Dermis blood vessel endothelial cell (primary cell): Measurements from ENCODE around the gene ABTB2. TPM values are rescaled to one million over a fixed set of nuclear protein-coding genes. Genes with fewer than 3 reads are reported as not detected.

Experiments
- DNase-seq: peaks from one replicate; pipeline ENCODE4 v3.0.0; 2010
- total RNA-seq: library from RNA; depleted of rRNA; stranded (reverse); fragments of >200 nt; gene quantifications from 2 replicates; pipeline ENCODE4 v1.2.3, GENCODE V29; 2014

Gene ABTB2
- total RNA-seq, 1 donor from 2014 or later, result 0.34 TPM

DNA sequence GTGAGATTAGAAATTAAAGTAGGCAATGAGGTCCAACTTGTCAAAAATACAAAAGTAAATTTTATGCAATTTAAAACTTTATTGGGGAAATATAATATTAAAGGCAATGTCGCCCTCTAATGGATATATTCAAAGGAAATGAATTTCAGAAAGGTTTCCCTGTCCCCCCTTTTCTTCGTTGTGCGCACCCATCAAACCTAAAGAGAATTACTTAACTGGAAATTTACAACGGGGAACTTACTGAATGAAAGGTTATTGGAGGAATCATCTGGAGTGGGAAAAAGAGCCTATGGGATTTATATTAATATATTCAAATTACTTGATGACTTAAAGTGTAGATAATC, 1.7 kb upstream of the ABTB2 start:
- no peak for DNase-seq

DNA sequence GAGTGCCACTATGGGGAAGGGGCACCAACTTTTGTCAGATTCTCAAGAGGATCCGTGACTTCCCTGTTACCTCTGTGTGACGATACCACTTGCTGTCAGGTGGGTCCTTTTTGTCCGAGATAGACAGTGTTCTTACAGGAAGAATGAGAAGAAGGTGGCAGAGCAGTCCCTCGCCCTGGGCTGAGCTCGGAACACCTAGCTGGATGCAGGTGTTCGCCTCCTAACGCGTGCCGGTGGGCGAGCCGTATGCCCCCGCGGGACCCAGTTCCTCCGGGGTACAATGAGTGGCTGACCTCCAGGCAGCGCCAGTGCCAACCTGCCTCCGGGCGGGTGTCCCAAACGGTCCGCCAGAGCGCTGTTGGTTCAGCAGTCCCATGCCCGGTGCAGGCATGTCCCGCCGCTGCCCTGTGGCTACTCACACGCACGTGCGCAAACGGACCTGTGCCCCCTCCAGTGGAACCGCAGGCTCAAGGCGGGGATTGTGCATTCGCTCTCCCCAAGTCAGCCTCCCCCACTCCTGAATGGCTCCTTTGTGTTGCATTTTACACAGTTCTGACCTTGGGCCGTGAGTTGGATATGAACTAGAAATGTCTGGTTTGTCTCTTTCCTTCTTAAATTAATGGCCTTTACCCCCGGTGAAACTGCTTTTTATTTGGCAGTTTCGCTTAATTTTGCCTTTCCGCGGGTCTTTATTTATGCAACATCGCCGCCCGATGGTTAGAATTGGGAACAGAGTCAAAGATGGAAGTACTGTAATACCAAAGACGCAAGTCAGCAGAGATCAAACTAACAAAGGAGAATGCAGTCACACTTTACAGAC, 1.1 kb upstream of the ABTB2 start:
- peak; percentile 80 for DNase-seq

DNA sequence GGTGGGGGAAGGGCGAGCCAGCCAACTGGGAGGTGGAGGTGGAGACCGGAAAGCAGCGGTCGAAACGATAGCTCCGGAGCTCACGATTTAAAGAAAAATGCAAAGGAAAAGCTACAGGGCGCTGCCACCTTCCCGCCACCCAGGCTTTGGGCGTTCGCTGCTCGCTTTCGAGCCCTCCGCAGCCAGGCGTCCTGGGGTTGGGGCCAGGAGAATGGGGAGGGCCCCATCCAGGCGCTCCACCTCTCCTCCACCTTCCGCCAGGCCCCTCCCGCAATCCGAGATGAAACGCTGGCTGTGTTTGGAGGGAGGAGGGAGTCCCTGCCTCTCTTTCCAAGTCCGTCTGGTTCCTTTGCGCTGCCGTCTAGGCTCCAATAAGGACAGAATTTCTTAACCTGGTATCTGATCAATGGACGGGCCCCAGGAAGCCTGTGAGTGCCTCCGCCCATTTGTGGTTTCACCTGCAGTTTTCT, 483 bp upstream of the ABTB2 start:
- DNase-seq, result peak; percentile 42

DNA sequence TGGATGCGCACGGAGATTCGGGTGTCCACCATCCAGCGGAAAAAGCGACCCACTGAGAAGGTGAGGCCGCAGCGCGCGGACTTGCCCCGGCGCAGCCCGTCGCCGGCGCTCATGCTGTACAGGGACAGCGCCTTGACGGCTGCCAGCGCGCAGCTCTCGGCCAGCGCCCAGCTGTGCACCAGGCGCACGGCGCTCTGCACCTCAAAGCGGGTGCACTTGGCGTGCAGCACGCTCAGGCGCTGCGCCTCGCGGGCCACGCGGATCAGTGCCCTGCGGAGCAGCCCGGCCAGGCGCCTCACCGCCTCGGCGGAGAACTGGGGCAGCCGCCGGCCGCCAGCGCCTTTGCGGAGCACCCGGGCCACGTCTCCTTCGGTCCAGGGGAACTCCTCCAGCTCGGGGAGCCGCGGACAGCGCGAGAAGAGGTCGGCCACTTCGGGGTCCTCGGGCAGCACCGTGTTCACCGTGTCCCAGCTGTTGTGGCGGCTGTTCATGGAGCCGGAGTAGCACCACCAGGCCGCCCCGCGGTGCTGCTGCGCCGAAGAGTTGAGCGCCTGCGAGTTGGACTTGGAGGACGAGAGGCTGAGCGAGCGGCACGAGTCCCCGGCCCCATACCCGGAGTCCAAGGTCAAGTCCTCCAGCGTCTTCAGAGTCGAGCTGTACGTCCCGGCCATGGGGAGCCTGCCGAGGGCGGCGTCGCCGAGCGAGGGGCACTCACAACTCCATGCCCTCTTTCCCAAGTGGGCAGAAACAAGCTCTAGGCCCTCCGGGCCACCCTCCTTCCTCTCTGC, 703 bp downstream of the ABTB2 start:
- DNase-seq, result peak; percentile 59

DNA sequence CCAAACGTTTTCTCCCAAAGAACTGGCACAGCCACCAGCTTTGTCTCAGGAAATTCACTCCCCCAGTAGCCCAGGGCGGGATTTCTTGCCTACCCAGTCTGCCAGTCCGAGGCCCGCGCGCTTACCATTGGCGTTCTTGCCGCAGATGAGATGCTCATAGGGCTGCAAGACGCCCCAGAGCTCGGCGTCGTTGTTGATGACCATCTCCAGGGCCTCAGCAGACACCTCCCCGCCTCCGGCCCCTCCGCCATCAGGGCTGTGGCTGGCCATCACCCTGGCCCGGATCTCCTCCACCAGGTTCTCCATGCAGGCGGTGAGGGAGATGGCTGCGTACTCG, 1.3 kb downstream of the ABTB2 start:
- DNase-seq, result no peak

DNA sequence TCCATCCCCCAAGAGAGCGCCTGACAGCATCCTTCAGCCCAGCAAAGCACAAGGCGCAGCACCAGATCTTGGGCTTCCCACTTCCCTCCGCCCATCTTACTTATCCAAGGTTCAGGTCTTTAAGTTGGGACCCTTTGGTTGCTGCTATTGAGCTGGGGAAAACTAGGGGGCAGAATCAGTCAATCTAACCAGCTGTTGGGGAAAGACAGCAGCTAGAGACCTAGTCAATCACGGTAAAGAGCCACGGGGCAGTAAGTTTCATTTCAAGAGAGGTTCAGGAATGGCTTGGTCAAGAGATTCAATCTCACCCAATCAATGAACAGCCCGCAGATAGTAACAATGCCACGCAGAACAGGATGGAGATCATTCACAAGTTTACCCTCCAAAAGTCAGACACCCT, 1.7 kb downstream of the ABTB2 start:
- DNase-seq, result no peak

DNA sequence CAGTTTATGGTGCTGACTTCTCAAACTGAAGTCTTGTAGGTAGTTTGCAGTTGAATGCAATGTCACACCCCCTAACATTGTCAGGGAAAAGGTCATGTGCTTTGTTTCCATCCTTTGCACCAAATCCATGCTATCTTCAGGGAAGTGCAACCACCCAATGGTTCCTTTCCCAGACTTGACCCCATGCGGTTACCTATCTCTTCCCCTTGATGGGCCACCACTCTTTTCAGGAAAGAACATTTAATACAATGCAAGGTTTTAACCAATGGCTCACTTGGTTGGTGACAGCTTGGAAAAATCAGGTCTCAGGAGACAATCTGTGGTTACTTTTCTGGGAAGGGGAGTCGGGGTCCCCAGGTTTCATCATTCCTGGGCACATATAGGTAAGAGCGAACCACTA, 2.1 kb downstream of the ABTB2 start:
- DNase-seq, result no peak

DNA sequence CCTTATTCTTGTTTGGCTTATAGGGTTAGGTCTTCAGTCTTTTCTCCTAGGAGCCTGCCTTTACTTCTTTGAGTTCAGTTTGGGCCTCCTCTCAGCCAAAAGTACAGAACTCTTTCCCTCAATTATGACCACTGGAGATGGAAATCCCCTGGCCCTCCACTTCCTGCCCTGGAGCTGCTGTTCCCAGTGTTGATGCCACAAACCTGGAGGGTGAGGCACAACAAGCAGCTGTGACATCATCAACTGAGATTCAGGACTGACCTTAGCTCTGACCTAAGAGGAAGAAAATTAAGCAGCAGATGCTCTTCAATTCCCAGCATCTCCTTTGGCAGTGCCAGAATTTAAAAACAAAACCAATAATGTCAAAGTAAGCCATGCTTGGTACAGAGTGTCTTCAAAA, 3.0 kb downstream of the ABTB2 start:
- no peak for DNase-seq

DNA sequence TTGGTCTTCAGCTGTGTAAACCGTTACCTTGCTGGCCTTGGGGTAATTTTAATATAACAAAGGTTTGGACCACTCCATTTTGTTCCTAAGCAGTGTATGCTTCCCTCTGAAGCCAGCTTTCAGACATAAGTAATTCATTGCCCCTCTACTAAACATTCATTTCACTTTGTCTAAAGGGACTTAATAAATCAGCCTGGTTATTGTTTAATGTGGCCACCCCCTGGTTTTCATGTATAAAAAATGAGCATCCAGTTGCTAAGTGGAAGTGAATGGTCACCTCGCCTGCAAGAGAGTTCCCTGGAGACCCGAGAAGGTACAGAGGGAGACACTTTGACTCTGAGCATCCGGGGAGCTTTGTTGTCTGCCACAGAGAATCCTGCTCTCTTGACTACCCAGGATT, 3.9 kb downstream of the ABTB2 start:
- no peak for DNase-seq

DNA sequence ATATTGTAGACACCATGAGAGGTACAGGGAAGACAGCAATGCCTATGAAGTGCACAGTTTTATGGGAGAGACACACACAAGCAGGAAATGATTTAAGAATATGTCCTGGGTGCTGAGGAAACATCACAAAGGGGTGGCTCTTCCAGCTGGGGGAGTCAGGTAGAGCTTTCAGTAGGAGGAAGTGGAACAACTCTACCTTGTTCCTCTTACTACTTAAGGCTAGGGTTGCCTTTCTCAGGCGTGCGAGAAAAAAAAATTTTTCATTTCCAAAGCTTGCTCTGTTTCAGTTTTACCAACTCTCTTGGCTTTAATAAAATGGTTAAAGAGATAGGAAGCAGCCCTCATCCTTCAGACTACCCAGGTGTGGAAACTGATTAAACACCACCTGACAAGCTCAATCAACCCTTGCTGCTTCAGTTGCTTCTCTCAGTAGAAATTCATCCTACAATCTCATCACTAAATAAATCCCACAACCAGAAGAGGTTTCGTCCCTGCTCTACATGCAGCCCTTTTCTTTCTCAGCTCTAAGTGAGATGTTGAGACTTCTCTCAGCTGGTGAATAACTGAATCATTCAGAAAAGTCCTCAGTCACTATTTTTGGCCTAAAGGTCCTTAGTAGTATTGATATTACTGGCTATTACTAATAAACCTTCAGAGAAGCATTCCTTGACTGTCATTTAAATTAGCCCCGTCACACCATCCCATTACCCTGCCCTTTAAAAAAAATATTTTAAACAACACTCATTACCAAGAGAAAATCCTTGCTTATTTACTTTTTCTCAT, 5.9 kb downstream of the ABTB2 start:
- no peak for DNase-seq

DNA sequence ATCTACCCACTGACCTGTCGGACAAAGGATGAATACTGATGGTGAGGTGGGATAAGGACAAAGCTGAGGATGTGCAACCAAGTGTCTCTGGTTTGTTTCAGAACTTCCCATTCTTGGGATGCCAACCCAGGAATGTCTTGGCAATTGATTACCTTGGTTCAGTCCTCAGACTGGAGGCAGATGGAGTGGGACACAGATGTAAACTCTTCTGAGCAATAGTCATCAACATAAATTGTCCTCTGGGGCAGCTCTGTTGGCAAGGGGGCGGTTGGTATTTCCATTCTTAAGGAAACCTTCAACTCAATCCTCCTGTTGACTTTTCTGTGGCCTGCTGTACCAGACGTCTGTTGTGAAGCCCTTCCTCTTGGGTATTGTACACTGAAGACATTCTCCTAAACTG, 6.8 kb downstream of the ABTB2 start:
- DNase-seq, result no peak

DNA sequence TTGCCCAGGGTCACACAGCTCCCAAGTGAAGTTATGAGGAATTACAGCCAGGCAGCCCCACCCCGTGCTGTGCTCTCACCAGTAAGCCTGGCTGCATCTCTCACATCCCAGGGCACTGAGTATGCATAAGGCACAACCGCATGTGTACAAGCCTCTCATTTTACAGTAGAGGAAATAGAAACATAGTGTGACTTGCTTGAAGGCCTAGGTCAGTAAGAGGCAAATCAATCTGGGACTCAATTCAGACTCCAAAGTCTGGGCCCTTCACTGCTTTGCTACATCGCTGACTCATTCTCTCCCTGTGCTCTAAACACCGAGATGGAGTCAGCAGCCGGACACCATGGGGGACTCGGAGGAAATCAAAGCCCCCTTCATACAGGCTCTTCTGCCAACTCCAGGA, 7.9 kb downstream of the ABTB2 start:
- DNase-seq, result no peak

DNA sequence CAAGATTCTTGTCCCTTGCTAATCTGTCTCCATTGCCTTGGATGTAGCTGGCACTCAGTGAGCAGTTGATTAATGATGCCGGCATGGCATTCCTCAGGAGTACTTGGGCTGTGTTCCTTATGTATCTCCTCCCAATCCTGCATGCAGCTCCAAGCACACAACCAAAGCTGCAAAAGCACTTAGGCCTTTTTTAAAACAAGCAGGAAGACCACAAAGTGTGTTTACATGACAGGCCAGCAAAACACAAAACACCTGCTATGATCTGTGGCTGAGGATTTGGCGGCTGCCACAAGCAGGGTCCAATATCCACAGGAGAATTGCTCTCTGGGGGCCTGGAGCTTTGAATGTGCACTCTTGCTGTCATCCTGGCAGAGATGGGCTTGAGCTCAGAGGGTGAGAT, 8.9 kb downstream of the ABTB2 start:
- no peak for DNase-seq

DNA sequence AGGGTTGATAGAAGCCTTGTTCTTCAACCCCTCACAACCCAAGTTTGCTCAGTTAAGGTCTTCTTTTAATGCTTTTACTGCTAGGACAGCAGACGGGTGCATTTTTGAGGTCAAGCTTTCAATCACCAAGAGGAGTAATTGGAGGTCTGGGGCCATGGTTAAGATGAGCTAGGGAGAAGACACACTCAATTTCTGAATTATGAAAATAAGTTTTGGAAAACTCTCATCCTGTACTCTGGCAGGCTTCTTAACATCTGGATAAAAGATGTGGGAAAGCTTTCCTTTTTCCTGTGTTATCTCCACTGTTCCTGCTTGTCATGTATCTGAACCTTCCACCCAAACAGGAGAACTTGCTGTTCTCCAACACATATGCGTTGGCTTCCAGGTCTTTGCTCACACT, 9.7 kb downstream of the ABTB2 start:
- DNase-seq, result no peak

DNA sequence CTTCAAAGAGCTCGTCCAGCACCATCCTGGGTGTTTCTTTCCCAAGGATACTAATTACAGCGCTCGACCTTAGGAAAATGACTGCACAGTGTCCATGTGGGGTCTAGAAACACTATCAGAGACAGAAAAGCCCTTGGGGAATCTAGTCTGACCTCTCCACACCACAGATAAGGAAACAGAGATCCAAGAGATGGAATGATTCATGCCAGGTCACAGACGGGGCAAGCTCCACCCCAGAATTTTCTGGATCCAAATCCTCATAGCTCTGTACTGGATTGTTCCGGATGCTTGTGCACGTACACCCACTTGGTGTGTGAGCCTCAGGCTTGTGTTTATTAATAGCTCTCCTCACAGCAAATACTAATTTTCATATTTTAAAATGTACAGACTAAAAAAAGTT, 11.3 kb downstream of the ABTB2 start:
- DNase-seq, result no peak

DNA sequence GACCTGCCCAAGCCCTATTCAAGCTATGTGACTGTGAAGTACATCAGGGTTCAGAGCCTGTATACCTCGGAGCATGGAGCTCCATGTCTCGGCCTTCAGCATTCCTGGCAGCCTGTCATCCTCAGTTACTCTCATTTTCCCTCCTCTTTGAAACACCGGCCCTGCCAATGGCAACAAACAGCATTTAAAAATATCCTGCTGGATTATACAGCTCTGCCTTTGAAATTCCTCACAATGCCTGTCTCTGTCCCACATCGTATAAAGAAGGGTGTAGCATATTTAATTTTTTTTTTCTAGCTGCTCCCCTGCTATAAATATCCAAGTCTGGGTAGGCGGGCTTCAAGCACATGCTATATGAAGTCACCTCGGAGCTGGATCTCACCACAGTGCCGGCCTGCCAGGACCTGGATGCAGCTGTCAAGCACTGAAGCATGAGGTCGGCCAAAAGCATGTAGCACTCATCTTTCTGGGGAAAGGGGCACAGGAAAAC, 11.8 kb downstream of the ABTB2 start:
- no peak for DNase-seq

DNA sequence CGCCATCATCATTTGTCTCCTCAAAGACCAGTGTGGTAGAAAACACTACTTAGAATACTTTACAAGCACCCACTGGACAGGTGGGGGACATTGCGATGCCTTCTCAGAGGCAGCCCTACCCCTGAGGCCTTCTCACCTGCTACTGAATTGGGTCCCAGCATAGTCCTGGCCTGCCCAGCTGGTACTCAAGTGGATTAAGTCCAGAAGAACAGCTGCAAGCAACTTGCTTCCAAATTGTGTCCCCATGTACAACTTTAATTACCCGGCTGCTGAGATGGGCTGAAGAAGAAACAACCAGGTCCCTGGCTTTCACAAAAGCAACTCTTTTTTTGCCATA, 12.3 kb downstream of the ABTB2 start:
- no peak for DNase-seq

DNA sequence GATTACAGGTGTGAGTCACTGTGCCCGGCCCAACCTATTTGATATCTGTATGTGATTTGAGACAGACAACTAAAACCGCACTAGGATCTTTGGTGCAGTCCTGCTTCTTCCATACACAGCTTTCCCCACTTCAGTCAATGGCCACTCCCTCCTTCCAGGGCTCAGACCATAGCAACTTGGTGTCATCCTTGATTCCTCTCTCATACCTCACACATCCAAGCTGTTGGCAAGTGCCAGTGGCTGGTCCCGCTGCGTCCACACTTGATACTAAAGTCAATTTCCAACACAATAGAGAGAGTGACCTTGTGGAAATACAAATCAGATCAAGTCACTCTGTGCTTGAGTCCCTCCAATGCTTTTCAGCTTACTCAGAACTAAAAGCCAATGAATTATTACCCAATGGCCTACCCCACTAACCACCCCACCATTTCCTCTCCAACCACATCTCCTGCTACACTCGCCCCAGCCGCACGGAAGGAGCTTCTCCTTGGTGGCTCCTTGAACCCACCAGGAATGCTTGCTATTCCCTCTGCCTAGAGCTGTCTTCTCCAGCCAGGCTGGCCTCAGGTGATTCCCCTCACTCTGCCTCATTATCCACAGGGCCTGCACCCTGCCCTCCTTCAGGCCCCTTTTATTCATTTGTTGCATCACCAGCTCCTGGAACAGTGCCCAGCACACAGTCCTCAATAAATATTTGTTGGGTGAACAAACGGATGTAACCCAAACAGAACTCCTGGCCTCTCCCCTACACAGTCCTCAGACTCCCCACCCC, 12.9 kb downstream of the ABTB2 start:
- DNase-seq, result no peak

DNA sequence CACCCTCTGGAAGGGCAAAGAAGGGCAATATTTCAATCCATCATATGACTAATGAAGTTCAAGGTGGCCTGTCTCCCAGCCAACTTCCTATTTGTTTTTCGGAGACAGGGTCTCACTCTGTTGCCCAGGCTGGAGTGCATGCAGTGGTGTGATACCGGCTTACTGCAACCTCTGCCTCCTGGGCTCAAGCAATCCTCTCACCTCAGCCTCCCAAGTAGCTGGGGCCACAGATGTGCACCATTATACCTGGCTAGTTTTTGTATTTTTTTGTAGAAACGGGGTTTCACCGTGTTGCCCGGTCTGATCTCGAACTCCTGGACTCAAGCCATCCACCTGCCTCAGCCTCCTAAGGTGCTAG, 13.4 kb downstream of the ABTB2 start:
- DNase-seq, result no peak

DNA sequence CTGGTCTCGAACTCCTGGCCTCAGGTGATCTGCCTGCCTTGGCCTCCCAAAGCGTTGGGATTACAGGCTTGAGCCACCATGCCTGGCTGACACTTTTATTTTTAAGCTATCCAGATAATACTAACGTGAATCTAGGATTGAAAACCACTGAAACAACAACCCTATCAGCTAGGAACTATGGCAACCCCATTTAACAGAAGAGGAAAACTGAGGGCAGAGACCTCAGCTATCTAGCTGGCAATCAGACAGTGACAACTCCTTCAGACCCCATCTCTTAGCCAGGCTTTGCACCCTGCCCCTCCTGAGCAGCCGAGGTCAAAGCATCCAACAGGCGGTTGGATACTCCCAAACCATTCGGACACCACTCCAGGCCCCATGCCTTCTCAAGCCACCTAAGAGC, 14.1 kb downstream of the ABTB2 start:
- no peak for DNase-seq

DNA sequence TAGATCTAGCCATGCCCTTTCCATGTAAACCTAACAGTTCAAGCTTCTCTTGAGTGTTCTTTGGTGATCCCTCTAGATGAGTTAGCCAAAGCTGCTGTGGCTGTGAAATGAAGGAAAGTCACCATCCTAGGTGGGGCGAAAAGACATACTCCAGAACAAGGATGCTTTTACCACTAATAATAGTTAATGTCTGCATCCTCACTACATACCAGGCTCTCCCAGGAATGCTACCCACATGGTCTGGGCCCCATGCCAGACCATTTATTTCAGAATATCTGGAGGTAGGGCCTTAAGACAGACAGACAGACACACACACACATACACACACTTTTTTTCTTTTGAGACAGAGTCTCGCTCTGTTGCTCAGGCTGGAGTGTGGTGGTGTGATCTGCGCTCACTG, 14.7 kb downstream of the ABTB2 start:
- DNase-seq, result no peak

DNA sequence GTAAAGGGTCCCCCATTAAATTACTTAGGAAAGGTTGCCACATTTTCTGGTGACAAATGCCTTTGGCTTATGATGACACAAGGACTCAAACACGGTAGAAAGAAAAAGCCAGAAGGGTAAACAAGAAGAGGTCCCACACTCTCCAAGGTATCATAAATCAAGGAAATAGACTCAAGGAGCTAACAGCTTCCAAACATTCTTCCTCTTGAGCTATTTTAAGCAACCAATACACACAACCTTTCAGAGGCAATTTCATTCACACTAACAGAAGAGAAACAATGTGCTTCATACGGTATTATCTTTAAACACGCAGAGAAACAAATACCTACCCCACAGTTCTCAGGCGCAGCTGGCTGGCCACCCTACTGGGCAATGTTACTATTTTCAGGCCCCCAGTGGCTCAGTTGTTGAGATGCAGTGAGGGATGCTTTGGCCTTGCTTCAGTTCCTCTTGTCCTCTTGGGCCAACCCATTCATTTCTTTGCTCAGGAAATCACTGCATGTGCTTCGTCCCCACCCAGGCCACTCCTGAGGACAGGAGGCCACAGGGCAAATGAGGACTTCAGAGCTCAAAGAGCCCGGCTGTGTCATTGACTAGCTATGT, 15.8 kb downstream of the ABTB2 start:
- DNase-seq, result no peak
